Measurements from ENCODE around the gene CFAP65. TPM values are rescaled to one million over a fixed set of nuclear protein-coding genes. Genes with fewer than 3 reads are reported as not detected.

CFAP65 gene
- total RNA-seq, 1 donor: not detected

DNA sequence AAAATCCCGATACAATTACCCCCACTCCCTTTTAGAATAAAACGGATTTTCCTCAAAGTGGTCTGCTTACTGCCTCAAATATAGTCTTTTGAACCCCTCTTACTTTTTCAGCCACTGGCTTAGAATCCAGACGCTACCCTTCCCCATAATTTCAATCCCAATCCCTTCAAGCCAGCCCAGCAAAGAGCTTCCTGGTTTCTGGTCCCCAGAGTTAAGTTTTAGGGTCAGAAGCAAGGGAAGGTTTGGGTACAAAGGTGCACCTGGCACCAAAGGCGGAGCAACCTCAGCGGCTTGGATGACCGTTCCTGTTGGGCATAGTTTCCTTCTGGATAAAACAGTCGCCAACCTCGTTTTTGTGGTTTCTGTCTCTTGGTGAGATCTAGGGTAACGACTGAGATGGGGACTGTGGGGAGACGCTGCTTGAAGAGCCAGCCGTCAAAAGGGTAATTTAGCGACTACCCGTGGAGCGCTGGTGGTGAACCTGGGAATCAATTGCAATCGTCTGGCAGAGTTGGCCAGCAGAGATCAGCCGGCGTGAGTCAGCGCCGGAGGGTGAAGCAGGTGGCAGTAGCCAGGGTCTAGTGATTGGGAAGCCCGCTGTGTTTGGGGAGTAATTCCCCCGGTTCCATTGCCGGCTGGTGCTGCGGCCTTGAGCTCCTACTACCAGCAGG, 57.9 kb downstream of the CFAP65 start:
- H3K27me3 ChIP-seq (ENCODE audit: insufficient read depth, low read length): peaks cover 77% of the 10 kb centered on the region
- H3K36me3 ChIP-seq (ENCODE audit: insufficient read depth, low read length): no peaks in the 10 kb centered on the region
- H4K20me1 ChIP-seq (ENCODE audit: insufficient read depth, low read length): peaks cover 3% of the 10 kb centered on the region
- no peaks in the 10 kb centered on the region for H3K9me3 ChIP-seq (ENCODE audit: low read depth, low read length)
- no peak overlapping the region for H3K27ac ChIP-seq (ENCODE audit: low read depth, low read length)
- DNase-seq (ENCODE audit: insufficient read length, low spot score, missing footprints): peak; percentile 82
- no peaks in the 10 kb centered on the region for H3K79me2 ChIP-seq (ENCODE audit: insufficient read depth, low read length)
- no peak overlapping the region for H2AFZ ChIP-seq (ENCODE audit: low read length)
- no peak overlapping the region for H3K4me3 ChIP-seq (ENCODE audit: insufficient read depth, low read length)
- no peak overlapping the region for H3K4me2 ChIP-seq (ENCODE audit: insufficient read depth, low read length)
- TF ChIP-seq, protein P1, sequence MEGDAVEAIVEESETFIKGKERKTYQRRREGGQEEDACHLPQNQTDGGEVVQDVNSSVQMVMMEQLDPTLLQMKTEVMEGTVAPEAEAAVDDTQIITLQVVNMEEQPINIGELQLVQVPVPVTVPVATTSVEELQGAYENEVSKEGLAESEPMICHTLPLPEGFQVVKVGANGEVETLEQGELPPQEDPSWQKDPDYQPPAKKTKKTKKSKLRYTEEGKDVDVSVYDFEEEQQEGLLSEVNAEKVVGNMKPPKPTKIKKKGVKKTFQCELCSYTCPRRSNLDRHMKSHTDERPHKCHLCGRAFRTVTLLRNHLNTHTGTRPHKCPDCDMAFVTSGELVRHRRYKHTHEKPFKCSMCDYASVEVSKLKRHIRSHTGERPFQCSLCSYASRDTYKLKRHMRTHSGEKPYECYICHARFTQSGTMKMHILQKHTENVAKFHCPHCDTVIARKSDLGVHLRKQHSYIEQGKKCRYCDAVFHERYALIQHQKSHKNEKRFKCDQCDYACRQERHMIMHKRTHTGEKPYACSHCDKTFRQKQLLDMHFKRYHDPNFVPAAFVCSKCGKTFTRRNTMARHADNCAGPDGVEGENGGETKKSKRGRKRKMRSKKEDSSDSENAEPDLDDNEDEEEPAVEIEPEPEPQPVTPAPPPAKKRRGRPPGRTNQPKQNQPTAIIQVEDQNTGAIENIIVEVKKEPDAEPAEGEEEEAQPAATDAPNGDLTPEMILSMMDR (IDR thresholded peaks at IDR 0.05; ENCODE audit: extremely low read depth, low read depth, low read length): no peak
- H3K4me1 ChIP-seq (ENCODE audit: insufficient read depth, low read length): no peaks in the 10 kb centered on the region

- H3K36me3 ChIP-seq (ENCODE audit: insufficient read depth, low read length): no peaks in the 10 kb centered on the region
- no peaks in the 10 kb centered on the region for H3K9me3 ChIP-seq (ENCODE audit: low read depth, low read length)
- TF ChIP-seq, protein P1 (IDR thresholded peaks at IDR 0.05; ENCODE audit: extremely low read depth, low read depth, low read length): no peak
- DNase-seq (ENCODE audit: insufficient read length, low spot score, missing footprints): peak; percentile 80
- peaks cover 3% of the 10 kb centered on the region for H4K20me1 ChIP-seq (ENCODE audit: insufficient read depth, low read length)
- H2AFZ ChIP-seq (ENCODE audit: low read length): no peak overlapping the region
- no peak overlapping the region for H3K4me3 ChIP-seq (ENCODE audit: insufficient read depth, low read length)
- no peak overlapping the region for H3K4me2 ChIP-seq (ENCODE audit: insufficient read depth, low read length)
- no peaks in the 10 kb centered on the region for H3K4me1 ChIP-seq (ENCODE audit: insufficient read depth, low read length)
- H3K27ac ChIP-seq (ENCODE audit: low read depth, low read length): no peak overlapping the region
- H3K79me2 ChIP-seq (ENCODE audit: insufficient read depth, low read length): no peaks in the 10 kb centered on the region
- peaks cover 74% of the 10 kb centered on the region for H3K27me3 ChIP-seq (ENCODE audit: insufficient read depth, low read length)
Observed at GRCh38 chr2:218982586-218983262, 58.6 kb downstream of the CFAP65 start.

GRCh38 chr2:218981881-218982585, 59.3 kb downstream of the CFAP65 start:
- Histone ChIP-seq H3K4me3 (ENCODE audit: insufficient read depth, low read length) (no peak overlapping the region), H2AFZ (ENCODE audit: low read length) (no peak overlapping the region), H3K27ac (ENCODE audit: low read depth, low read length) (no peak overlapping the region), H3K27me3 (ENCODE audit: insufficient read depth, low read length) (peaks cover 73% of the 10 kb centered on the region), H3K36me3 (ENCODE audit: insufficient read depth, low read length) (no peaks in the 10 kb centered on the region), H3K4me1 (ENCODE audit: insufficient read depth, low read length) (no peaks in the 10 kb centered on the region), H4K20me1 (ENCODE audit: insufficient read depth, low read length) (peaks cover 3% of the 10 kb centered on the region), H3K9me3 (ENCODE audit: low read depth, low read length) (no peaks in the 10 kb centered on the region), H3K4me2 (ENCODE audit: insufficient read depth, low read length) (peak overlapping the region; percentile 28), H3K79me2 (ENCODE audit: insufficient read depth, low read length) (no peaks in the 10 kb centered on the region)
- peak; percentile 87 for DNase-seq (ENCODE audit: insufficient read length, low spot score, missing footprints)
- TF ChIP-seq, protein P1 (IDR thresholded peaks at IDR 0.05; ENCODE audit: extremely low read depth, low read depth, low read length): no peak

GRCh38 chr2:218981390-218981880, 59.9 kb downstream of the CFAP65 start:
- peak; percentile 72 for DNase-seq (ENCODE audit: insufficient read length, low spot score, missing footprints)
- TF ChIP-seq, protein P1 (IDR thresholded peaks at IDR 0.05; ENCODE audit: extremely low read depth, low read depth, low read length): no peak
- no peaks in the 10 kb centered on the region for H3K9me3 ChIP-seq (ENCODE audit: low read depth, low read length)
- no peak overlapping the region for H3K27ac ChIP-seq (ENCODE audit: low read depth, low read length)
- no peak overlapping the region for H3K4me3 ChIP-seq (ENCODE audit: insufficient read depth, low read length)
- H3K27me3 ChIP-seq (ENCODE audit: insufficient read depth, low read length): peaks cover 72% of the 10 kb centered on the region
- no peaks in the 10 kb centered on the region for H3K4me1 ChIP-seq (ENCODE audit: insufficient read depth, low read length)
- H3K79me2 ChIP-seq (ENCODE audit: insufficient read depth, low read length): no peaks in the 10 kb centered on the region
- H3K36me3 ChIP-seq (ENCODE audit: insufficient read depth, low read length): no peaks in the 10 kb centered on the region
- H3K4me2 ChIP-seq (ENCODE audit: insufficient read depth, low read length): no peak overlapping the region
- H4K20me1 ChIP-seq (ENCODE audit: insufficient read depth, low read length): no peaks in the 10 kb centered on the region
- H2AFZ ChIP-seq (ENCODE audit: low read length): no peak overlapping the region
